ENCODE results near the gene NAIF1.
"Not testable (repeated sequence)": the region's sequence is repeated elsewhere in the genome, so short reads cannot be mapped to it uniquely, and the experiment has no call there.

Gene NAIF1

GRCh38 chr9:128059365-128059983 lies 7.6 kb downstream of the NAIF1 start:
- DNase-seq (ENCODE audit: low read depth), result no peak

DNA sequence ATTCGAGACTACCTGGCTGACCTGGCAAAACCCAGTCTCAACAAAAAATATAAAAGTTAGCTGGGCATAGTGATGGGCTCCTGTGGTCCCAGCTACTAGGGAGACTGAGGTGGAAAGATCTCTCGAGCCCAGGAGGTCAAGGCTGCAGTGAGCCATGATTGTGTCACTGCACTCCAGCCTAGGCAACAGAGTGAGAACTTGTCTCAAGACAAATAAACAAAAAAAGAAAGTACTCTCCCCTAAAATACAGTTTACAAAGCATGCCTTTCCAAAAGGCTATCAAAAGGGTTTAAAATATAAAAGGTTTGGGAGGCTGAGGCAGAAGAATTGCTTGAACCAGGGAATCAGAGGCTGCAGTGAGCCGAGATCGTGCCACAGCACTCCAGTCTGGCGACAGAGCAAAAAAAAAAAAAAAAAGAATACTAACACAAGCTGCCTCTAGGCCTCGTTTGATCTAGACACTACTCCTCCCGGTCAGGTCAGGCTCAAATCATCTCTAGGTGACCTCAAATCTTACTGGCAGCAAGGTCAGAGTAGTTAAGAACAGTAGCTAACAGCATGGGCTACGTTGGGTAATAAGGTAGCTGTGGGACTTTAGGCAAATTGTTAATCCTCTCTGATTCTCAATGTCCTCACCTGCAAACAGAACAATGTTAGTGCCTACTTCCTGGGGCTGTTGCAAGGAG lies 9.3 kb downstream of the NAIF1 start:
- no peak for DNase-seq (ENCODE audit: low read depth)

- no peak for DNase-seq (ENCODE audit: low read depth)
Measured at GRCh38 chr9:128056887-128057723, 10.0 kb downstream of the NAIF1 start.

DNA sequence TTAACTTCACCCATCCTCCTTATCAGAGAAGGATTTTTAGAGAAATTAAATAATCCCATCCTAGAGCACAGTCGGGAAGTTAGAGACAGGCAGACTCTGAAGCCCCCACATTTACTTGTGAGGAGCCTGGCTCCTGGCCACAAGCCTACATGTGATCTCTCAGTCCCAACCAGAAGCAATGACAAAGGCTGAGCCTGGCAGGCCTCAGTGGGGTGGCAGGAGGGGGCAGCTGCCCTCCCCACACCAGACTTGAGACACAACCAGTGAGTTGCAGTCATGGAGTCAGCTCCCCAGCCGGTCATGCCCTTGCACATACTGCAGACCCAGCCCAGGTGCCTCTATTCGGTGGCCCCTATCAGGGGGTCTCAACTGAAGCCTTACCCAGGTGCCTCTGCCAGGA lies 11.0 kb downstream of the NAIF1 start:
- no peak for DNase-seq (ENCODE audit: low read depth)

DNA sequence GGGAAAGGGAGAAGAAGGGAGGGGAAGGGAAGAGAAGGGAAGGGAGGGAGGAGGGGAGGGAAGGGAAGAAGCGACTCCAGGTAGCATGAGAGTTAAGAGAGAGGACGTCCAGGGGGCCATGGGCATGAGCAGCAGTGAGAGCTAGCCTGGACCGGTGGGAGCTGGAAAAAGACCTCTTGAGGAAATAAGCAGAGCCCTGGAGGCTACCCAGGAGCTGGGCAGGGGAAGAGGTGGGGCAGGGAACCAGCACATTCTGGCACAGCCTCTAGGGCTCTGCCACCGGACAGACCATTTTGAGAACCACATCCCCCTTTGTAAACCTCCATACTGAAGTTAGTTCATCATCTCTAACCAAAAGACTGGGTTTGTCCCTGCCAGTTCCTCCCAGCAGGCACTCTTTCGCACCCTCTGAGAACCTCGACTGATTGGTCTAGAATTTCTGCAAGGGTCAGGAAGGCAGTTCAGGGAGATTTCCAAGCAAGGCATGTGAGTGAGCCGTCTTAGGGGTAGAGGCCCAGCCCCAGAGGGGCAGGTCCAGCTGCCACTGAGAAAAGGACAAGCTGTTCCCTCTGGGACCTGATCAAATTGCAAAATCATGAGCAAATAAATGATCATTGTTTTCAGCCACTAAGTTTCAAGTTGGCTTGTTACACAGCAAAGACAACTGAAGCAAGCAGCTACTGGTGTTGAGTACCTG lies 11.6 kb downstream of the NAIF1 start:
- no peak for DNase-seq (ENCODE audit: low read depth)

GRCh38 chr9:128054087-128054486 lies 13.0 kb downstream of the NAIF1 start:
- no peak for DNase-seq (ENCODE audit: low read depth)

DNA sequence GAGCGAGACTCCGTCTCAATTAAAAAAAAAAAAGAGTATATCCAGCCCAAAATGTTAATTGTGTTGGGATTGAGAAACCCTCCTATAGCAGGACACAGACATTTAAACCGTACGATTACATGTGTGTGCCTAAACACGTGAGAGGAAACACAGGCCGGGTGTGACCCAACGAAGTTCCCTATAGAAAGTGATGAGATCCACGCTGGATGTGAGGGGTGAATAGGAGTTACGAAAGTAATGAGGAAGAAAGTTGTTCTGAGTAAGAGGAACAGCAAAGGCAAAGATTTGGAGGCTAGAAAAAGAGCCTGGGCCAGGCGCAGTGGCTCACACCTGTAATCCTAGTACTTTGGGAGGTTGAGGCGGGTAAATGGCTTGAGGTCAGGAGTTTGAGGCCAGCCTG lies 13.6 kb downstream of the NAIF1 start:
- DNase-seq (ENCODE audit: low read depth), result no peak

DNA sequence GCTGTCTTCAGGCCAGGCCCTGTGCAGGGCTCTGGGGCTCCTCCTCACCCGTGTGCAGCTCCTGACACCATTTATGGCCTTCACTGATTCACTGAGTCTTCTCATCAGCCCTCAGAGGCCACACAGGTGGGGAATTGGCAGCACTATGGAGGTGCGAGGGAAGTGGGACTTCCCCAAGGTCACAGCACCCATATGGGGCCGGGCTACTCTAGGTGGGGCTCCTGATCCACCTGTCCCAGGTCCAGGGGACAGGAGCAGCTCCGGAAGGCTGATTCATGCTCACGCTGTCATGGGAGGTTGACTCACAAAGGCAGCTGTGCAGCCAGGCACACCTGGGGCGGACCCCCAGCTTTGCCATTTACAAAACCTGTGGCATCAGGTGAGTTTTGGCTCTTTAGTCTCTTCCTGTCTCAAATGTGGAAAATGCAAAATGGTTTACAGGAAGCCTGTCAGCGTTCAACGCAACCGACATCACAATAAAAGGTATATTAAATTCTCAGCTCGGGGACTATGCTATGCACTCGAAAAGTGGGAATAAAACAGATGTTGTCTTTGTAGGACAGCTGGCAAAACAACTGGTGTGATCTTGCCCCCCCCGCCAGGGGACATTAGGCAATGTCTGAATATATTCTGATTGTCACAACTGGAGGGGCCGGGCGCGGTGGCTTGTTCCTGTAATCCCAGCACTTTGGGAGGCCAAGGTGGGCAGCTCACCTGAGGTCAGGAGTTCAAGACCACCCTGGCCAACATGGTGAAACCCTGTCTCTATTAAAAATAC lies 15.0 kb downstream of the NAIF1 start:
- DNase-seq (ENCODE audit: low read depth), result no peak

DNA sequence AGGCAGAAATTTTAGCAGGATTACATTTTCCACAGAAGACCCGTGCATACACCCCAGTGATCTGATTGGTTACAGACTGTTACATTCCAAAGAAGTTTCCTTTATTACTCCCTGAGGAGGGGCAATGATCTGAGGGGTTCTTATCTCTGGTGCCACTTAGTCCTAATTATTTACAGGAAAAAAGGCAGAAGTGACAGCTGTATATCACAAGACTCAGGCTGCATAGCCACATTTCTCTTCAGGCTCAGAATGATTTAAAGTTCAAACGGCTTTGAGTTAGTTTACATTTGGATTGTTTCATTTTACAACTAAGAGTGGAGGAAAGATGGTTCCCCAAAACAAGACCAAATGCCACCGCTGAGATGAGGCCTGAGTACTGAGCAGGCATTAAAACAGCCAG lies 17.3 kb downstream of the NAIF1 start:
- DNase-seq (ENCODE audit: low read depth), result no peak

DNA sequence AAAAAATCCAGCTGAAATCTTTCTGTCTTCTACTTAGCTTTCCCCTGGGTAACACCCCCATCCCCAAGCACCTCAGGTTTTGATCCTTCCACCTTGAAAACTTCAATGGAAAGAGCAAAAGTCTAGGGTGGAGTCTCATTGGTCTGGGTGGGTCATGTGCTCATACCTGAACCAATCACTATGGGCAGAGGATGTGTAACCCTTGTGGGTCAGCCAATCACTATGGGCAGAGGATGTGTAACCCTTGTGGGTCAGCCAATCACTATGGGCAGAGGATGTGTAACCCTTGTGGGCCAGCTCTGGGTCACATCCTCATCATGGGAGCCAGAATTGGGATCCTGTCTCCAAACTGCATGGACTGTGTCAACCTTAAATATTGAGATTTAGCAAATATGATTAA lies 18.5 kb downstream of the NAIF1 start:
- no peak for DNase-seq (ENCODE audit: low read depth)

DNA sequence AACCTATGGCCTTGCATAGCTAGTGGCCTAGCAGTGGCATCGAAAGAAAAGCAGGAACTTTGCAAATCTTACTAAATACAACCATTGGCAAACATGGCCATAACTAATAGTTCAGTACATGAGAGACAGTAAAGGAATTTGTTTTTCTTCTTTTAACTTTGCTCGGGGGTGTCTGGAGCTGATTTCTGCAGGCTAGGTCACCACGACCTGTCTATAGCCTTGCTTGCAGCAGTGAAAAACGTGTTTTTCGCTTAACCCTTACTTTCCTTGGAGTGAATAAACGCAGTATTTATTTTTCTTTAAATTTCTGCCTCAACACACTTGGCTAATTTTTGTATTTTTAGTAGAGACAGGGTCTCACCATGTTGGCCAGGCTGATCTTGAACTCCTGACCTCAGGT lies 19.9 kb downstream of the NAIF1 start:
- DNase-seq (ENCODE audit: low read depth), result no peak

DNA sequence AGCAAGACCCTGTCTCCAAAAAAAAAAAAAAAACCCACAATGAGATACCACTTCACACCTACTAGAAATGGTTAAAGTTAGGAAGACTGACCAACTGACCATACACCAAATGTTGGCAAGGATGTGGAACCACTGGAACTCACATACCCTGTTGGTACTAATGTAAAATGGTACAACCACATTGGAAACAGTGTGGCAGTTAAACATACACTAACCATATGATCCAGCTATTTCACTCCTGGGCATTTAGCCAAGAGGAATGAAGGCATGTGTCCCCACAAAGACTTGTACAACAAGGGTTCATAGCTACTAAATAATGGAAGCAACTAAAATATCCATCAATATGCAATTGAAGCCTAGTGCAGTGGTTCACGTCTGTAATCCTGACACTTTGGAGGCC lies 21.3 kb downstream of the NAIF1 start:
- DNase-seq (ENCODE audit: low read depth), result no peak

DNA sequence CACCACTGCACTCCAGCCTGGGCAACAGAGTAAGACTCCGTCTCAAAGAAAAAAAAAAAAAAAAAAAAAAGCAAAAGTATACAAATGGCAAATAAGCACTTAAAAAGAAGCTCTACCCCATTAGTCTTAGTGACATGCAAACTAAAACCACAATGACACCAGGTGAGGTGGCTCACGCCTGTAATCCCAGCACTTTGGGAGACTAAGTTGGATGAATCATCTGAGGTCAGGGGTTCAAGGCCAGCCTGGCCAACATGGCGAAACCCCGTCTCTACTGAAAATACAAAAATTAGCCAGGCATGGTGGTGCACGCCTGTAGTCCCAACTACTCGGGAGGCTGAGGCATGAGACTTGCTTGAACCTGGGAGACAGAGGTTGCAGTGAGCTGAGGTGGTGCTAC lies 21.7 kb downstream of the NAIF1 start:
- not testable (repeated sequence) for DNase-seq (ENCODE audit: low read depth)

GRCh38 chr9:128043467-128043868 lies 23.7 kb downstream of the NAIF1 start:
- no peak for DNase-seq (ENCODE audit: low read depth)

DNA sequence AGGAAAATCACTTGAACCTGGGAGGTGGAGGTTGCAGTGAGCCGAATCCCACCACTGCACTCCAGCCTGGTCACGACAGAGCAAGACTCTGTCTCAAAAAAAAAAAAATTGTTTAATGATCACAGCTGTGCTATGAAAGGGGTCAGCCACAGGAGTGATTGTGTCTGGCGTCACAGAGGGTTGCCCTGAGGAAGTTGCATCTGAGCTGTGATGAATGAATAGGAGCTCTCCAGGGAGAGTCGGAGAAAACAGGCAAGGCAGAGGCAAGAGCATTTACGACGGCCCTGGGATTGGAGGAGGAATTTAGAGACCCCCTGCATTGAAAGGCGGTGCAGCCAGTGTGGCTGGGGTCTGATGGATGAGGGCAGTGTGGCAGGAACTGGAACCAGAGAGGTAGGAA lies 25.1 kb downstream of the NAIF1 start:
- DNase-seq (ENCODE audit: low read depth), result no peak

DNA sequence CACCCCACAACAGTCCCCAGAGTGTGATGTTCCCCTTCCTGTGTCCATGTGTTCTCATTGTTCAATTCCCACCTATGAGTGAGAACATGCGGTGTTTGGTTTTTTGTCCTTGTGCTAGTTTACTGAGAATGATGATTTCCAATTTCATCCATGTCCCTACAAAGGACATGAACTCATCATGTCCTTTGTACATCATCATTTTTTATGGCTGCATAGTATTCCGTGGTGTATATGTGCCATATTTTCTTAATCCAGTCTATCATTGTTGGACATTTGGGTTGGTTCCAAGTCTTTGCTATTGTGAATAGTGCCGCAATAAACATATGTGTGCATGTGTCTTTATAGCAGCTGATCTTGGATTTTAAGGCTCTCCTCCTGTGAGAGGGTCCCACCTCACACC lies 26.3 kb downstream of the NAIF1 start:
- not testable (repeated sequence) for DNase-seq (ENCODE audit: low read depth)

DNA sequence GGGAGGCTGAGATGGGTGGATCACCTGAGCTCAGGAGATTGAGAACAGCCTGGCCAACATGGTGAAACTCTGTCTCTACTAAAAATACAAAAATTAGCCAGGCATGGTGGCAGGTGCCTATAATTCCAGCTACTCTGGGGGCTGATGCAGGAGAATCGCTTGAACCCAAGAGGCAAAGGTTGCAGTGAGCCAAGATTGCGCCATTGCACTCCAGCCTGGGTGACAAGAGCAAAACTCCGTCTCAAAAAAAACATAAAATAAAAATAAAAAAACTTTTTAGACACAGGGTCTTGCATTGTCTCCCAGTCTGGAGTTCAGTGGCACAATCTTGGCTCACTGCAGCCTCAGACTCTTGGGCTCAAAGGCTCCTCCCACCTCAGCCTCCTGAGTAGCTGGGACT lies 30.6 kb downstream of the NAIF1 start:
- not testable (repeated sequence) for DNase-seq (ENCODE audit: low read depth)

DNA sequence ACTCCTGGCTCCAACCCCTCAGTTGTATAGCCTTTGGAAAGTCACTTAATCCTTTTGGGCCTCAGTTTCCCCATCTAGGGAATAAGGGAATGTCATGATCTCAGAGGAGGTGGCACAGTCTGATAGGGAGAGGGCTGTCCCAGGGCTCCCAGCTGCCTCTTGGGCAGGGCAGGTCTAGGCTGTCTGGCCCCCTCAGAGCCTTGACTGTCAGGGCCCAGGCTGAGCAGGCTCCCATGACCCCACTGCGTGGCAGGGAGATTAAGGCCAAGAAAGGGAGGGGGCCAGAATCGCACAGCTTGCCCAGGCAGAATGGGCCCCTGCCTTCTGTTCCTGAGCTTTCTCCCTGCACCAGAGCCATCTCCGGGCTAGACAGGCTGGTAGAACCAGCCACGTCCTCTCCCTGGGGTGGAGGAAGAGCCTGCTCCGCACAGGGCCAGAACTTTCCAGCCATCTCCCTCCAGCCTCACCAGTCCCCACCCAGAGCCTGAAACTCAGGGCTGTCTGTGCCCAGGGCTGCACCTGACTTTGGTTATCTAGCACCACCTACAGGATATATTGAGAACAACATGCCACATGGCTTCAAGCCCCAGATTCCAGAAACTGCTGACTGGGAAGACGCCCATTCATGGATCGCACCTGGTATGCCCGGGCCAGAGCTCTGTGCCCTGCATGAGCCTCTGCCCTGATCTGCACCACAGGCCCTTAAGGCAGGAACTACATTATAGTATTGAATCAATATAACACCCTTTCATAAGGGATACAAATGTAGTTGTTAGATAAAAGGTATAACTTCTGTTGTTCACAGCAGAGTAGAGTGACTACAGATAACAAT lies 32.1 kb downstream of the NAIF1 start:
- peak; percentile 62 for DNase-seq (ENCODE audit: low read depth)

- DNase-seq (ENCODE audit: low read depth), result no peak
Measured at GRCh38 chr9:128033609-128034008, 33.5 kb downstream of the NAIF1 start.

GRCh38 chr9:128027705-128028104 lies 39.4 kb downstream of the NAIF1 start:
- no peak for DNase-seq (ENCODE audit: low read depth)

Measured in GM04504 (cell line).